HepG2 (cell line): Measurements from ENCODE around the gene ABHD3. TPM values are rescaled to one million over a fixed set of nuclear protein-coding genes. Genes with fewer than 3 reads are reported as not detected.

Experiments used
- ATAC-seq: fragments of 200-7000 bp; cut with Tn5 transposase; 3 replicates; pipeline ENCODE4 v1.9.1; 2020; ENCODE audit warnings: mild to moderate bottlenecking, moderate library complexity
- BruUV-seq: library from RNA; stranded (reverse); fragments of 400-500 nt; replicated peaks from 2 replicates; lab custom pipeline; 2021; lab: Mats Ljungman, UMichigan
- CTCF ChIA-PET: fragments of 300-600 bp; formaldehyde crosslinking; extraction: SDS; loops from one replicate; lab custom pipeline; 2021; ENCODE audit warnings: low total read pairs, inconsistent platforms, low intra/inter-chr PET ratio; lab: Yijun Ruan, JAX
- POLR2A ChIA-PET: fragments of 350-600 bp; sonication (Branson Sonifier 250); formaldehyde crosslinking; loops from one replicate; lab custom pipeline; 2020; ENCODE audit warnings: antibody characterized with exemption, inconsistent platforms; lab: Yijun Ruan, JAX
- DNase-seq: peaks from one replicate; pipeline ENCODE4 v3.0.0-alpha.2; 2015; ENCODE audit warnings: low spot score
- FAIRE-seq: peaks from 3 replicates; lab custom pipeline; 2011; peaks lifted over from hg19 to GRCh38; lab: Jason Lieb, UNC
- H2AFZ ChIP-seq: one replicate; pipeline ENCODE4 v1.6.1; 2011; ENCODE audit warnings: low read length, inconsistent platforms
- H3K27ac ChIP-seq: fragments of 300-600 bp; 3 replicates; pipeline ENCODE4 v1.8.0; 2011; ENCODE audit warnings: mixed run types, mild to moderate bottlenecking, mixed read lengths, low read length, inconsistent platforms; ENCODE audit not compliant: insufficient read depth; ENCODE audit errors: extremely low read length
- H3K27me3 ChIP-seq, 2 experiments: fragments of 200-600 bp in 1 of 2; 2 replicates in 1 of 2; 3 replicates in 1 of 2; pipeline versions ENCODE4 v1.6.0 to v1.8.0; 2011; ENCODE audit warnings: low read length in 2 of 2, mild to moderate bottlenecking in 2 of 2, moderate library complexity in 2 of 2, inconsistent platforms in 1 of 2; ENCODE audit not compliant: insufficient read depth in 2 of 2, control insufficient read depth in 1 of 2
- H3K36me3 ChIP-seq, 2 experiments: fragments of 200-600 bp in 1 of 2; replicated peaks in 1 of 2; 2 replicates in 1 of 2; 3 replicates in 1 of 2; pipeline versions ENCODE4 v1.5.1 to v1.8.0; 2011; ENCODE audit warnings: low read length in 2 of 2, inconsistent platforms in 1 of 2; ENCODE audit not compliant: insufficient read depth in 2 of 2, control insufficient read depth in 1 of 2
- H3K4me1 ChIP-seq: 2 replicates; pipeline ENCODE4 v1.5.1; 2012; ENCODE audit warnings: low read length, inconsistent platforms; ENCODE audit not compliant: insufficient read depth
- H3K4me2 ChIP-seq: 2 replicates; pipeline ENCODE4 v1.6.0; 2011; ENCODE audit warnings: low read depth, low read length, inconsistent platforms
- H3K4me3 ChIP-seq, 3 experiments: fragments of 200-600 bp in 1 of 3; sonication (generic), shearing (Covaris generic) in 1 of 3; replicated peaks in 1 of 3; 2 replicates each; pipeline ENCODE4 v1.5.1; 2011 to 2016; ENCODE audit warnings: low read length in 3 of 3, inconsistent platforms in 2 of 3, low read depth in 2 of 3, mild to moderate bottlenecking in 2 of 3, control low read depth in 1 of 3, mixed read lengths in 1 of 3; ENCODE audit not compliant: insufficient read depth in 1 of 3
- H3K79me2 ChIP-seq: one replicate; pipeline ENCODE4 v1.6.1; 2011; ENCODE audit warnings: low read length, inconsistent platforms; ENCODE audit not compliant: insufficient read depth
- H3K9ac ChIP-seq: 2 replicates; pipeline ENCODE4 v1.6.0; 2011; ENCODE audit warnings: mild to moderate bottlenecking, low read depth, low read length, inconsistent platforms; ENCODE audit not compliant: insufficient read depth
- H3K9me3 ChIP-seq: 2 replicates; pipeline ENCODE4 v1.5.1; 2012; ENCODE audit warnings: mild to moderate bottlenecking, low read length
- H4K20me1 ChIP-seq: 2 replicates; pipeline ENCODE4 v1.6.0; 2011; ENCODE audit warnings: inconsistent platforms, mild to moderate bottlenecking, low read length, moderate library complexity; ENCODE audit not compliant: insufficient read depth
- ATF3 ChIP-seq: sonication (generic); formaldehyde crosslinking; IDR thresholded peaks from 2 replicates; pipeline ENCODE4 v1.4.0; 2020; ENCODE audit warnings: missing genetic modification reagents
- CENPX ChIP-seq: sonication (generic); formaldehyde crosslinking; IDR thresholded peaks from 2 replicates; pipeline ENCODE4 v1.9.0; 2021; ENCODE audit warnings: mild to moderate bottlenecking, missing genetic modification reagents, moderate library complexity
- FOXA1 ChIP-seq, 2 experiments: fragments of 450-650 bp in 1 of 2; sonication (generic) in 1 of 2; formaldehyde crosslinking in 1 of 2; IDR thresholded peaks; 2 replicates each; pipeline versions ENCODE4 v1.4.0 to v1.6.1; 2016 to 2020; ENCODE audit warnings: missing genetic modification reagents in 1 of 2
- MAZ ChIP-seq, 2 experiments: sonication (generic) in 1 of 2; formaldehyde crosslinking in 1 of 2; IDR thresholded peaks; 2 replicates each; pipeline versions ENCODE4 v1.5.0 to v1.6.1; 2012 to 2020; ENCODE audit warnings: low read depth in 2 of 2, mild to moderate bottlenecking in 2 of 2, borderline replicate concordance in 1 of 2, improper control_type of control experiment in 1 of 2, low read length in 1 of 2, missing genetic modification reagents in 1 of 2, moderate library complexity in 1 of 2
- MLX ChIP-seq: IDR thresholded peaks from 2 replicates; pipeline ENCODE4 v1.6.1; 2016
- RFXAP ChIP-seq: sonication (generic); formaldehyde crosslinking; IDR thresholded peaks from 2 replicates; pipeline ENCODE4 v1.4.0; 2020; ENCODE audit warnings: missing genetic modification reagents, borderline replicate concordance
- ZBTB33 ChIP-seq: sonication (generic); formaldehyde crosslinking; IDR thresholded peaks from 2 replicates; pipeline ENCODE4 v1.4.0; 2020; ENCODE audit warnings: missing genetic modification reagents
- ZNF280D ChIP-seq: sonication (generic); formaldehyde crosslinking; IDR thresholded peaks from 2 replicates; pipeline ENCODE4 v1.5.1; 2020; ENCODE audit warnings: mild to moderate bottlenecking, missing genetic modification reagents
- ZSCAN12 ChIP-seq: sonication (generic); formaldehyde crosslinking; IDR thresholded peaks from 2 replicates; pipeline ENCODE4 v1.9.0; 2021; ENCODE audit warnings: mild to moderate bottlenecking, missing genetic modification reagents
- WGBS: methylation state at CpG from one replicate; pipeline ENCODE4 v1.1.6; 2017; ENCODE audit warnings: low lambda C conversion rate; 5-methylcytosine and 5-hydroxymethylcytosine counted together
- in situ Hi-C: cut with HindIII; loops from 2 replicates; pipeline ENCODE4 v1.10.0; 2017; ENCODE audit warnings: low pct_unique_long_range_greater_than_20kb; ENCODE audit not compliant: extremely low pct_ligation_motif_present
- intact Hi-C: fragments of 100-400 bp; cut with micrococcal nuclease; formaldehyde crosslinking; loops from one replicate; pipeline ENCODE4 v1.10.0; 2022; ENCODE audit not compliant: unreplicated experiment
- polyA plus RNA-seq, 8 experiments: library from polyadenylated mRNA; depleted of rRNA in 3 of 8; stranded (reverse) in 7 of 8; unstranded in 1 of 8; fragments of >200 nt; fragmentation: Illumina TruSeq in 4 of 8; extraction: Trizol in 4 of 8; gene quantifications; 2 replicates each; pipeline versions ENCODE4 v1.2.1 to v1.2.3, GENCODE V29; 2011 to 2016; ENCODE audit warnings: low read depth in 4 of 8, missing spikeins in 1 of 8, mixed read lengths in 1 of 8; ENCODE audit not compliant: insufficient read depth in 1 of 8
- total RNA-seq, 5 experiments: library from RNA; depleted of rRNA; stranded (reverse); fragments of >200 nt; fragmentation: Illumina TruSeq; extraction: Trizol; gene quantifications; 2 replicates each; pipeline ENCODE4 v1.2.3, GENCODE V29; 2016; ENCODE audit warnings: low read depth in 1 of 5

ABHD3 gene
- total and polyA plus RNA-seq, 2 of the 13 experiments (the other 11 are each of a cell fraction or from before 2014, with no cell fraction given): 32.1 to 40.2 TPM

- ChIA-PET POLR2A (interaction anchor here (1.0 kb wide), 1 partner anchor 39 kb away, joined by 4 read pairs; the partner anchor contains the start of gene MIB1), CTCF (no interaction called here)
- FAIRE-seq (no peak), DNase-seq (no peak), ATAC-seq (no peak)
- Histone ChIP-seq H4K20me1 (no peaks in the 10 kb centered on the region), H3K27me3 (no peaks in the 10 kb centered on the region; a peak in 1 of 5 replicates), H3K36me3 (peaks cover 2 to 8% of the 10 kb centered on the region in 2 experiments; a peak in 2 of 5 replicates), H2AFZ (no peak overlapping the region), H3K9me3 (no peaks in the 10 kb centered on the region), H3K9ac (no peak overlapping the region), H3K4me1 (peaks cover 68% of the 10 kb centered on the region), H3K79me2 (peaks cover 12% of the 10 kb centered on the region), H3K27ac (no peak overlapping the region), H3K4me2 (no peak overlapping the region), H3K4me3 (no peak overlapping the region)
- intact Hi-C loops: loop anchor here (5.0 kb wide), 1 partner anchor 89 kb away; the partner anchor contains the start of gene SNRPD1
- 89% methylated on average over 2 of the region's 2 CpGs for WGBS
- TF ChIP-seq ZSCAN12 (CRISPR knock-in tag) (no peak), MAZ (IDR thresholded peaks at IDR 0.05; ENCODE audit: borderline replicate concordance, low read depth, low read length) (no peak), MAZ (CRISPR knock-in tag; IDR thresholded peaks at IDR 0.05; ENCODE audit: low read depth) (no peak), MLX (CRISPR knock-in tag) (no peak)
- BruUV-seq: no TSS peak
- in situ Hi-C loops: no loop called here
These were observed 3.0 kb downstream of the ABHD3 start for GRCh38 chr18:21701621-21702020.

GRCh38 chr18:21700528-21701075 lies 4.0 kb downstream of the ABHD3 start:
- Histone ChIP-seq H3K36me3 (peaks cover 2 to 8% of the 10 kb centered on the region in 2 experiments; a peak in 2 of 5 replicates), H3K27me3 (no peaks in the 10 kb centered on the region; a peak in 1 of 5 replicates), H3K4me3 (no peak overlapping the region), H3K9ac (no peak overlapping the region), H3K79me2 (peaks cover 12% of the 10 kb centered on the region), H3K4me1 (peaks cover 66% of the 10 kb centered on the region), H3K9me3 (no peaks in the 10 kb centered on the region), H3K4me2 (no peak overlapping the region), H2AFZ (no peak overlapping the region), H3K27ac (no peak overlapping the region), H4K20me1 (no peaks in the 10 kb centered on the region)
- DNase-seq: no peak
- 92% methylated on average over 6 of the region's 6 CpGs for WGBS
- no TSS peak for BruUV-seq
- ChIA-PET POLR2A (interaction anchor here (0.7 to 1.7 kb wide), 2 partner anchors 27 to 40 kb away, joined by 4 to 11 read pairs; partner anchors contain the start of gene MIB1), CTCF (no interaction called here)
- intact Hi-C loops (loop anchor here (5.0 kb wide), 1 partner anchor 88 kb away; the partner anchor contains the start of gene SNRPD1), in situ Hi-C loops (no loop called here)
- ATAC-seq: no peak
- FAIRE-seq: no peak
- TF ChIP-seq FOXA1 (IDR thresholded peaks at IDR 0.05): no peak
- TF ChIP-seq FOXA1 (CRISPR knock-in tag; IDR thresholded peaks at IDR 0.05): no peak
- TF ChIP-seq CENPX (CRISPR knock-in tag): no peak
- TF ChIP-seq ZNF280D (CRISPR knock-in tag): no peak
- TF ChIP-seq ZBTB33 (CRISPR knock-in tag): no peak
- no peak for TF ChIP-seq ATF3 (CRISPR knock-in tag)
- no peak for TF ChIP-seq RFXAP (CRISPR knock-in tag)
